ENCODE data around the gene SGK1. TPM values are rescaled to one million over a fixed set of nuclear protein-coding genes. Genes with fewer than 3 reads are reported as not detected.

SGK1 gene
- polyA plus RNA-seq, 1 donor from 2014 or later: 10.3 TPM

DNA sequence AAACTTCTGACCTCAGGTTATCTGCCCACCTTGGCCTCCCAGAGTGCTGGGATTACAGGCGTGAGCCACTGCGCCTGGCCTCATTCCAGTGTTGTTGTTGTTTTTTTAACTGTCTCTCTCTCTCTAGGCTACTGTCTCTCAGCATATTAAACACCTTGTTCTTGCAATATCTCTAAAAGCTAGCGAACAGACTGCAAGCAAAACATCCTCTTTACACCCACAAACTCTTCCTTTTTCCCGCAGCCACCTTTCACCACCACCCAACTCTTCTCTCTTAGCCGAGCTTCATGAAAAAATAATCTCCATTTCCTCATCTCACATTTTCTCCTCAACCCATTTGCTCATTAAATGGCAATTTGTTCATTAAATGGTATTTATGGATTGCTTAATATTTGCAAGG lies 45.5 kb downstream of the SGK1 start:
- no peak overlapping the region for H3K9ac ChIP-seq (ENCODE audit: low read length)
- no peaks in the 10 kb centered on the region for H3K79me2 ChIP-seq (replicated peaks; ENCODE audit: insufficient read depth, low read length)
- no peaks in the 10 kb centered on the region for H3K9me3 ChIP-seq (ENCODE audit: low read length)
- no peak overlapping the region for H2AFZ ChIP-seq (ENCODE audit: low read depth, low read length)
- no peaks in the 10 kb centered on the region for H3K27me3 ChIP-seq (ENCODE audit: insufficient read depth, low read depth, low read length)
- no peak overlapping the region for H3K4me3 ChIP-seq (ENCODE audit: low read length)
- H3K4me2 ChIP-seq (ENCODE audit: low read length): no peak overlapping the region
- no peaks in the 10 kb centered on the region for H4K20me1 ChIP-seq (ENCODE audit: insufficient read depth)
- no peaks in the 10 kb centered on the region for H3K9me2 ChIP-seq (ENCODE audit: insufficient read depth, low read length)
- no peaks in the 10 kb centered on the region for H3F3A ChIP-seq (ENCODE audit: insufficient read depth, low read length, poor library complexity, severe bottlenecking)
- H3K27ac ChIP-seq (ENCODE audit: low read length): no peak overlapping the region
- H3K36me3 ChIP-seq (ENCODE audit: insufficient read depth, low read length): no peaks in the 10 kb centered on the region
- TF ChIP-seq EP300 (conservative IDR thresholded peaks at IDR 0.05; ENCODE audit: poor library complexity, severe bottlenecking) (no peak), EZH2 (IDR thresholded peaks at IDR 0.05; ENCODE audit: borderline replicate concordance, insufficient read depth, low read length, poor library complexity, severe bottlenecking) (no peak), RAD21 (conservative IDR thresholded peaks at IDR 0.05) (no peak), TAF1 (IDR thresholded peaks at IDR 0.05; ENCODE audit: low read depth) (no peak), MXI1 (conservative IDR thresholded peaks at IDR 0.05; ENCODE audit: poor library complexity, severe bottlenecking) (no peak), SMC3 (conservative IDR thresholded peaks at IDR 0.05; ENCODE audit: poor library complexity) (no peak), POLR2AphosphoS5 (IDR thresholded peaks at IDR 0.05) (no peak)
- TF ChIP-seq, protein P1, sequence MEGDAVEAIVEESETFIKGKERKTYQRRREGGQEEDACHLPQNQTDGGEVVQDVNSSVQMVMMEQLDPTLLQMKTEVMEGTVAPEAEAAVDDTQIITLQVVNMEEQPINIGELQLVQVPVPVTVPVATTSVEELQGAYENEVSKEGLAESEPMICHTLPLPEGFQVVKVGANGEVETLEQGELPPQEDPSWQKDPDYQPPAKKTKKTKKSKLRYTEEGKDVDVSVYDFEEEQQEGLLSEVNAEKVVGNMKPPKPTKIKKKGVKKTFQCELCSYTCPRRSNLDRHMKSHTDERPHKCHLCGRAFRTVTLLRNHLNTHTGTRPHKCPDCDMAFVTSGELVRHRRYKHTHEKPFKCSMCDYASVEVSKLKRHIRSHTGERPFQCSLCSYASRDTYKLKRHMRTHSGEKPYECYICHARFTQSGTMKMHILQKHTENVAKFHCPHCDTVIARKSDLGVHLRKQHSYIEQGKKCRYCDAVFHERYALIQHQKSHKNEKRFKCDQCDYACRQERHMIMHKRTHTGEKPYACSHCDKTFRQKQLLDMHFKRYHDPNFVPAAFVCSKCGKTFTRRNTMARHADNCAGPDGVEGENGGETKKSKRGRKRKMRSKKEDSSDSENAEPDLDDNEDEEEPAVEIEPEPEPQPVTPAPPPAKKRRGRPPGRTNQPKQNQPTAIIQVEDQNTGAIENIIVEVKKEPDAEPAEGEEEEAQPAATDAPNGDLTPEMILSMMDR (IDR thresholded peaks at IDR 0.05; ENCODE audit: poor library complexity, severe bottlenecking): no peak

- TF ChIP-seq MXI1 (conservative IDR thresholded peaks at IDR 0.05; ENCODE audit: poor library complexity, severe bottlenecking): no peak
- no peak for TF ChIP-seq EZH2 (IDR thresholded peaks at IDR 0.05; ENCODE audit: borderline replicate concordance, insufficient read depth, low read length, poor library complexity, severe bottlenecking)
- TF ChIP-seq POLR2AphosphoS5 (IDR thresholded peaks at IDR 0.05): no peak
- TF ChIP-seq REST (IDR thresholded peaks at IDR 0.05; ENCODE audit: borderline replicate concordance): no peak
- TF ChIP-seq SMC3 (conservative IDR thresholded peaks at IDR 0.05; ENCODE audit: poor library complexity): no peak
- no peak for TF ChIP-seq RAD21 (conservative IDR thresholded peaks at IDR 0.05)
- no peak for TF ChIP-seq TAF1 (IDR thresholded peaks at IDR 0.05; ENCODE audit: low read depth)
- no peak for TF ChIP-seq EP300 (conservative IDR thresholded peaks at IDR 0.05; ENCODE audit: poor library complexity, severe bottlenecking)
- TF ChIP-seq, protein P1 (IDR thresholded peaks at IDR 0.05; ENCODE audit: poor library complexity, severe bottlenecking): no peak
- Histone ChIP-seq H3K9ac (ENCODE audit: low read length) (no peak overlapping the region), H3K9me2 (ENCODE audit: insufficient read depth, low read length) (no peaks in the 10 kb centered on the region), H2AFZ (ENCODE audit: low read depth, low read length) (no peak overlapping the region), H3K36me3 (ENCODE audit: insufficient read depth, low read length) (no peaks in the 10 kb centered on the region), H3F3A (ENCODE audit: insufficient read depth, low read length, poor library complexity, severe bottlenecking) (no peaks in the 10 kb centered on the region), H3K27ac (ENCODE audit: low read length) (no peak overlapping the region), H3K4me2 (ENCODE audit: low read length) (no peak overlapping the region), H3K4me3 (ENCODE audit: low read length) (no peak overlapping the region), H4K20me1 (ENCODE audit: insufficient read depth) (no peaks in the 10 kb centered on the region), H3K79me2 (replicated peaks; ENCODE audit: insufficient read depth, low read length) (no peaks in the 10 kb centered on the region), H3K27me3 (ENCODE audit: insufficient read depth, low read depth, low read length) (no peaks in the 10 kb centered on the region), H3K9me3 (ENCODE audit: low read length) (no peaks in the 10 kb centered on the region)
These were observed 50.0 kb downstream of the SGK1 start for GRCh38 chr6:134267917-134268361.
